OCI-LY7 (cell line): ENCODE results near the gene ARMC5.

Source experiments
- EZH2phosphoT487 ChIP-seq: fragments of 200-600 bp; sonication (generic); IDR thresholded peaks from 2 replicates; pipeline ENCODE4 v1.6.1; 2018; ENCODE audit warnings: low read depth, borderline replicate concordance, mild to moderate bottlenecking, mixed run types, antibody characterized with exemption, low read length, moderate library complexity, mixed read lengths
- TF ChIP-seq, protein P1 (sequence below): fragments of 200-600 bp; sonication (generic); conservative IDR thresholded peaks from 2 replicates; pipeline ENCODE4 v1.5.1; 2014; ENCODE audit warnings: mild to moderate bottlenecking, antibody characterized with exemption, low read length, moderate library complexity, mixed read lengths

DNA sequence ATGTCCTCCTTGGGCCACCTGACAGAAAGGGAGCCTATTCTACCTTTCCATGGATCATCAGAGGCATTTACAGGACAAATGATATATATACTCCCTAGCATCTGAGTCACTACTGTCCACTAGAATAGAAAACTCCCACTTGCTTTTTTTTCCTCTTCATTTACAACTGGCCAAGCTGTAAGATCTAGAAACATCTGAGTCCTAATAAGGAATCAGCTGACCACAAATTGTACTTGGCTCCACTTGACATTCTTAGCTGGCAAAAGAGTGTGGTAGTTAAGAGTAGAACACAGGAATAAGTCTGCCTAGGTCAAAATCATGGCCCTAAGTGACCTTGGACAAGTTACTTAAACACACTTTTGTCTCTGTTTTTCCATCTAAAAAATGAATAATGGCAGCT lies 43.7 kb downstream of the ARMC5 start:
- TF ChIP-seq, protein P1, sequence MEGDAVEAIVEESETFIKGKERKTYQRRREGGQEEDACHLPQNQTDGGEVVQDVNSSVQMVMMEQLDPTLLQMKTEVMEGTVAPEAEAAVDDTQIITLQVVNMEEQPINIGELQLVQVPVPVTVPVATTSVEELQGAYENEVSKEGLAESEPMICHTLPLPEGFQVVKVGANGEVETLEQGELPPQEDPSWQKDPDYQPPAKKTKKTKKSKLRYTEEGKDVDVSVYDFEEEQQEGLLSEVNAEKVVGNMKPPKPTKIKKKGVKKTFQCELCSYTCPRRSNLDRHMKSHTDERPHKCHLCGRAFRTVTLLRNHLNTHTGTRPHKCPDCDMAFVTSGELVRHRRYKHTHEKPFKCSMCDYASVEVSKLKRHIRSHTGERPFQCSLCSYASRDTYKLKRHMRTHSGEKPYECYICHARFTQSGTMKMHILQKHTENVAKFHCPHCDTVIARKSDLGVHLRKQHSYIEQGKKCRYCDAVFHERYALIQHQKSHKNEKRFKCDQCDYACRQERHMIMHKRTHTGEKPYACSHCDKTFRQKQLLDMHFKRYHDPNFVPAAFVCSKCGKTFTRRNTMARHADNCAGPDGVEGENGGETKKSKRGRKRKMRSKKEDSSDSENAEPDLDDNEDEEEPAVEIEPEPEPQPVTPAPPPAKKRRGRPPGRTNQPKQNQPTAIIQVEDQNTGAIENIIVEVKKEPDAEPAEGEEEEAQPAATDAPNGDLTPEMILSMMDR, result no peak
- TF ChIP-seq EZH2phosphoT487, result no peak
